Ascending aorta (tissue), 2 donors: Measurements from ENCODE around the gene AKAP13. TPM values are rescaled to one million over a fixed set of nuclear protein-coding genes. Genes with fewer than 3 reads are reported as not detected.

ENCODE experiments used
- DNase-seq, 2 donors: peaks; one replicate each; pipeline ENCODE4 v3.0.0-alpha.2; 2019; ENCODE audit warnings: low spot score in 2 of 2
- H3K27ac ChIP-seq, 2 donors: fragments of 200-600 bp; sonication (generic); one replicate each; pipeline ENCODE4 v1.5.1; 2016 to 2017; ENCODE audit warnings: mild to moderate bottlenecking in 1 of 2
- H3K27me3 ChIP-seq: fragments of 200-600 bp; sonication (generic); one replicate; pipeline ENCODE4 v1.5.1; 2017
- H3K36me3 ChIP-seq, 2 donors: fragments of 200-600 bp; sonication (generic); one replicate each; pipeline ENCODE4 v1.5.1; 2016
- H3K4me1 ChIP-seq, 2 donors: fragments of 200-600 bp; sonication (generic); one replicate each; pipeline ENCODE4 v1.5.1; 2016 to 2017; ENCODE audit warnings: mild to moderate bottlenecking in 1 of 2
- H3K4me3 ChIP-seq, 2 donors: fragments of 200-600 bp; sonication (generic); one replicate each; pipeline ENCODE4 v1.5.1; 2016 to 2017; ENCODE audit warnings: mild to moderate bottlenecking in 1 of 2
- H3K9me3 ChIP-seq, 2 donors: fragments of 200-600 bp; sonication (generic); one replicate each; pipeline ENCODE4 v1.5.1; 2016
- CTCF ChIP-seq, 3 experiments: fragments of 200-600 bp in 2 of 3; fragments of 450-650 bp in 1 of 3; sonication (generic) in 2 of 3; IDR thresholded peaks; one replicate each; pipeline ENCODE4 v1.5.1; 2016 to 2019; ENCODE audit warnings: antibody characterized with exemption in 3 of 3, mild to moderate bottlenecking in 1 of 3, moderate library complexity in 1 of 3
- intact Hi-C: fragments of 100-400 bp; cut with DNase I; formaldehyde crosslinking; loops from one replicate; pipeline ENCODE4 v1.15.1; 2023
- total RNA-seq: library from RNA; depleted of rRNA; stranded (reverse); fragments of >200 nt; gene quantifications from one replicate; pipeline ENCODE4 v1.1.0, GENCODE V29; 2016

AKAP13 gene
- total RNA-seq, 1 donor from 2014 or later, result 74.3 TPM

GRCh38 chr15:85545185-85545584 lies 164.8 kb downstream of the AKAP13 start:
- DNase-seq, result no peak
- Histone ChIP-seq H3K36me3 (no peaks in the 10 kb centered on the region), H3K4me3 (no peak overlapping the region), H3K9me3 (no peaks in the 10 kb centered on the region), H3K27me3 (no peaks in the 10 kb centered on the region), H3K27ac (peak overlapping the region; percentile 26 to 45), H3K4me1 (peaks cover 0 to 12% of the 10 kb centered on the region in 2 donors)
- intact Hi-C loops, result no loop called here
- no peak for TF ChIP-seq CTCF (IDR thresholded peaks at IDR 0.05)

GRCh38 chr15:85545752-85546151 lies 165.3 kb downstream of the AKAP13 start:
- no peaks in the 10 kb centered on the region for H3K27me3 ChIP-seq
- peaks cover 0 to 12% of the 10 kb centered on the region in 2 donors for H3K4me1 ChIP-seq
- H3K9me3 ChIP-seq, result no peaks in the 10 kb centered on the region
- H3K4me3 ChIP-seq, result no peak overlapping the region
- intact Hi-C loops, result no loop called here
- H3K36me3 ChIP-seq, result no peaks in the 10 kb centered on the region
- H3K27ac ChIP-seq, result peak overlapping the region in 1 of 2 donors; percentile 45
- TF ChIP-seq CTCF (IDR thresholded peaks at IDR 0.05), result no peak
- DNase-seq, result no peak

- H3K36me3 ChIP-seq, result no peaks in the 10 kb centered on the region
- no peak for TF ChIP-seq CTCF (IDR thresholded peaks at IDR 0.05)
- H3K4me3 ChIP-seq, result no peak overlapping the region
Observed at GRCh38 chr15:85547386-85547785, 167.0 kb downstream of the AKAP13 start.

GRCh38 chr15:85550283-85550682 lies 169.9 kb downstream of the AKAP13 start:
- H3K4me1 ChIP-seq, result peaks cover 0 to 3% of the 10 kb centered on the region in 2 donors
- DNase-seq, result no peak
- intact Hi-C loops, result no loop called here
- H3K4me3 ChIP-seq, result no peak overlapping the region
- no peaks in the 10 kb centered on the region for H3K9me3 ChIP-seq
- TF ChIP-seq CTCF (IDR thresholded peaks at IDR 0.05), result no peak
- no peak overlapping the region for H3K27ac ChIP-seq
- no peaks in the 10 kb centered on the region for H3K36me3 ChIP-seq
- no peaks in the 10 kb centered on the region for H3K27me3 ChIP-seq

More at GRCh38 chr15:85547386-85547785, 167.0 kb downstream of the AKAP13 start:
- Histone ChIP-seq H3K4me1 (peaks cover 0 to 12% of the 10 kb centered on the region in 2 donors), H3K9me3 (no peaks in the 10 kb centered on the region), H3K27me3 (no peaks in the 10 kb centered on the region), H3K27ac (no peak overlapping the region)
- DNase-seq, result no peak
- intact Hi-C loops, result no loop called here

GRCh38 chr15:85551221-85551832 lies 170.9 kb downstream of the AKAP13 start:
- H3K9me3 ChIP-seq, result no peaks in the 10 kb centered on the region
- intact Hi-C loops, result no loop called here
- H3K4me3 ChIP-seq, result no peak overlapping the region
- no peak for TF ChIP-seq CTCF (IDR thresholded peaks at IDR 0.05)
- no peak for DNase-seq
- H3K36me3 ChIP-seq, result no peaks in the 10 kb centered on the region
- H3K4me1 ChIP-seq, result peaks cover 0 to 3% of the 10 kb centered on the region in 2 donors
- H3K27ac ChIP-seq, result no peak overlapping the region
- H3K27me3 ChIP-seq, result no peaks in the 10 kb centered on the region
